ENCODE results near the gene ACADL. TPM values are rescaled to one million over a fixed set of nuclear protein-coding genes. Genes with fewer than 3 reads are reported as not detected.

The ACADL gene
- total RNA-seq, result 1 to 10 TPM in 3 of 4 donors, under 1 TPM in 1; 0.58 to 5.9 (median 2.5) TPM

DNA sequence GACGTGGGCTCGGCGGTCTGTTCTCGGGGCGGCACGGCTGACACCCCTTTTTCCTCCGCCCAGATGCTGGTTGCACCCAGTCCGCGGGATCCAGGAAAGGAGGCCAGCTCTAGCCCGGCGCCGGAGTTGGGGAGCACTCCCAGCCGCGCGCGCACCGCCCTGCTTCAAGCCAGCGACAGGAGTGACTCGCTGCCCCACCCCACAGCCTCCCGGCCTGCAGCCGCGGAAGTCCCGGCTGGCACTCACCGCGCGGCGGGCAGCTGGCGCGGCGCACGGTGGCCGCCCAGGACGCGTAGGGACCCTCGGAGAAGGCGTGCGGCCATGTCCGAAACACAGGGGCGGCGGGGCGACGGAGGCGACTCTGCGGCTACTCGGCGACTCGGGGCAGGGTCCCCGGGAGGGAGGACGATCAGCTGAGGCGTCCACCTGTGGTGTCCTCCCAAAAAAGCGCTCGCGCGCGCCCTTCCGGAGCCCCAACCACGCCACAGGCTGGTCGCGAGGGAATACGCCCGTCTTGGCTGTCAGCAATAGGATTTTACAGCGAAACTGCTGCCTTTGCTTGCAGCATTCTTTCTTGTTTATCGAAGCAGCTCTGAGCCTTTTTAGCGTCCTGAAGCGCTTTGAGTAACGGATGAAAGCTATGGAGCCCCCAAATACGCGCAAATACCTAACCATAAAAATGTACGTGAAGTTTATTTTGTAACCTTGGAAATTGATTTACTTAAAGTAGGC is at the start of gene ACADL:
Gene ACADL, minus strand, starts transcription at position 507 of the 732 bp plus-strand sequence. Its CDS starts 184 bp downstream, at position 323.
- Histone ChIP-seq H3K4me3 (peak within 1 kb of the TSS; percentile 25 to 60), H3K9me3 (no peaks in the 10 kb centered on the region), H3K36me3 (no peaks in the 10 kb centered on the region), H3K4me1 (peaks cover 0 to 12% (median 5%) of the 10 kb centered on the region in 3 donors), H3K27ac (peak within 1 kb of the TSS in 1 of 4 donors; percentile 52), H3K27me3 (peaks cover 47% of the 10 kb centered on the region)
- TF ChIP-seq POLR2A (IDR thresholded peaks at IDR 0.05) (peak in 1 of 2 donors; percentile 18), POLR2AphosphoS5 (IDR thresholded peaks at IDR 0.05) (no peak)
- 3 to 5% methylated on average over 8 to 12 of the region's 69 CpGs for WGBS, 2 donors (ENCODE audit: low coverage in 1 of 2)
- peak; percentile 79 for ATAC-seq

- ATAC-seq, result no peak
- TF ChIP-seq, protein P1, sequence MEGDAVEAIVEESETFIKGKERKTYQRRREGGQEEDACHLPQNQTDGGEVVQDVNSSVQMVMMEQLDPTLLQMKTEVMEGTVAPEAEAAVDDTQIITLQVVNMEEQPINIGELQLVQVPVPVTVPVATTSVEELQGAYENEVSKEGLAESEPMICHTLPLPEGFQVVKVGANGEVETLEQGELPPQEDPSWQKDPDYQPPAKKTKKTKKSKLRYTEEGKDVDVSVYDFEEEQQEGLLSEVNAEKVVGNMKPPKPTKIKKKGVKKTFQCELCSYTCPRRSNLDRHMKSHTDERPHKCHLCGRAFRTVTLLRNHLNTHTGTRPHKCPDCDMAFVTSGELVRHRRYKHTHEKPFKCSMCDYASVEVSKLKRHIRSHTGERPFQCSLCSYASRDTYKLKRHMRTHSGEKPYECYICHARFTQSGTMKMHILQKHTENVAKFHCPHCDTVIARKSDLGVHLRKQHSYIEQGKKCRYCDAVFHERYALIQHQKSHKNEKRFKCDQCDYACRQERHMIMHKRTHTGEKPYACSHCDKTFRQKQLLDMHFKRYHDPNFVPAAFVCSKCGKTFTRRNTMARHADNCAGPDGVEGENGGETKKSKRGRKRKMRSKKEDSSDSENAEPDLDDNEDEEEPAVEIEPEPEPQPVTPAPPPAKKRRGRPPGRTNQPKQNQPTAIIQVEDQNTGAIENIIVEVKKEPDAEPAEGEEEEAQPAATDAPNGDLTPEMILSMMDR (IDR thresholded peaks at IDR 0.05), result no peak
- TF ChIP-seq POLR2A (IDR thresholded peaks at IDR 0.05) (no peak), EP300 (IDR thresholded peaks at IDR 0.05) (no peak), POLR2AphosphoS5 (IDR thresholded peaks at IDR 0.05) (no peak)
Observed at GRCh38 chr2:210271300-210271699, 46.1 kb upstream of the ACADL start.

GRCh38 chr2:210269148-210269547 is 43.9 kb upstream of the ACADL start:
- Histone ChIP-seq H3K27ac (no peak overlapping the region), H3K36me3 (no peaks in the 10 kb centered on the region), H3K4me1 (no peaks in the 10 kb centered on the region), H3K27me3 (no peaks in the 10 kb centered on the region), H3K9me3 (no peaks in the 10 kb centered on the region), H3K4me3 (no peak overlapping the region)
- TF ChIP-seq, protein P1 (IDR thresholded peaks at IDR 0.05), result no peak
- no peak for TF ChIP-seq POLR2A (IDR thresholded peaks at IDR 0.05)
- TF ChIP-seq POLR2AphosphoS5 (IDR thresholded peaks at IDR 0.05), result no peak
- no peak for TF ChIP-seq EP300 (IDR thresholded peaks at IDR 0.05)
- ATAC-seq, result no peak
- WGBS, 2 donors (ENCODE audit: low coverage in 1 of 2), result 15 to 29% methylated on average over 2 of the region's 3 CpGs

More at GRCh38 chr2:210271300-210271699, 46.1 kb upstream of the ACADL start:
- no peak overlapping the region for H3K4me3 ChIP-seq
- H3K4me1 ChIP-seq, result no peaks in the 10 kb centered on the region
- H3K27ac ChIP-seq, result no peak overlapping the region
- no peaks in the 10 kb centered on the region for H3K36me3 ChIP-seq
- H3K9me3 ChIP-seq, result no peaks in the 10 kb centered on the region
- H3K27me3 ChIP-seq, result no peaks in the 10 kb centered on the region

- Histone ChIP-seq H3K9me3 (no peaks in the 10 kb centered on the region), H3K4me3 (no peak overlapping the region), H3K27ac (no peak overlapping the region), H3K36me3 (no peaks in the 10 kb centered on the region), H3K27me3 (no peaks in the 10 kb centered on the region), H3K4me1 (no peaks in the 10 kb centered on the region)
- WGBS, 2 donors (ENCODE audit: low coverage in 1 of 2), result 92 to 100% methylated on average over 1 of the region's 1 CpG
- no peak for TF ChIP-seq EP300 (IDR thresholded peaks at IDR 0.05)
- TF ChIP-seq, protein P1 (IDR thresholded peaks at IDR 0.05), result no peak
- TF ChIP-seq POLR2AphosphoS5 (IDR thresholded peaks at IDR 0.05), result no peak
- TF ChIP-seq POLR2A (IDR thresholded peaks at IDR 0.05), result no peak
- no peak for ATAC-seq
Observed at GRCh38 chr2:210268281-210268680, 43.0 kb upstream of the ACADL start.

DNA sequence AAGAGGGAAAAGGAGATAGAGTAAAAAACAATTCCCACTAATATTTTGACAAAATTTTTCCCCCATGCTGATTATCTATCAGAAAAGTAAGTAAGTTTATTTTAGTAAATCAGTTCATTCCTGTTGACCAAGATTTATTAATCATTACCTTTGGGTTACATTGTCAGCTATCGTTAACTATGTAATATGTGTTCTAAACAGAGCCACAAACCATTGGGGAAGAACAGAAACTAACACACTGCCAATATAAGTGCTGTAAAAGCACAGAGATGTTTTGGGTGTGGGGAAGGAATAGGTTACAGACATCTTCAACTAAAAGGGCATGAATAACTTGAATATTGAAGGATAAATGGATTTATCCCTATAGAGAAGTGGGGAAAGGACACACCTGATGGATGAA is 42.5 kb upstream of the ACADL start:
- no peaks in the 10 kb centered on the region for H3K36me3 ChIP-seq
- H3K9me3 ChIP-seq, result no peaks in the 10 kb centered on the region
- no peaks in the 10 kb centered on the region for H3K27me3 ChIP-seq
- H3K4me3 ChIP-seq, result no peak overlapping the region
- no peak for TF ChIP-seq EP300 (IDR thresholded peaks at IDR 0.05)
- no peak for TF ChIP-seq POLR2AphosphoS5 (IDR thresholded peaks at IDR 0.05)
- TF ChIP-seq POLR2A (IDR thresholded peaks at IDR 0.05), result no peak
- TF ChIP-seq, protein P1 (IDR thresholded peaks at IDR 0.05), result no peak
- H3K27ac ChIP-seq, result no peak overlapping the region
- H3K4me1 ChIP-seq, result no peaks in the 10 kb centered on the region
- WGBS, 2 donors (ENCODE audit: low coverage in 1 of 2), result 86% methylated on average over 1 of the region's 1 CpG; no CpG with 5 or more reads in 1 of the 2 donors
- ATAC-seq, result no peak

Data from gastroesophageal sphincter (tissue), 4 donors.